ENCODE results near the gene FARS2. TPM values are rescaled to one million over a fixed set of nuclear protein-coding genes. Genes with fewer than 3 reads are reported as not detected.

FARS2 gene
- total RNA-seq, 1 donor from 2014 or later, result 11.8 TPM

DNA sequence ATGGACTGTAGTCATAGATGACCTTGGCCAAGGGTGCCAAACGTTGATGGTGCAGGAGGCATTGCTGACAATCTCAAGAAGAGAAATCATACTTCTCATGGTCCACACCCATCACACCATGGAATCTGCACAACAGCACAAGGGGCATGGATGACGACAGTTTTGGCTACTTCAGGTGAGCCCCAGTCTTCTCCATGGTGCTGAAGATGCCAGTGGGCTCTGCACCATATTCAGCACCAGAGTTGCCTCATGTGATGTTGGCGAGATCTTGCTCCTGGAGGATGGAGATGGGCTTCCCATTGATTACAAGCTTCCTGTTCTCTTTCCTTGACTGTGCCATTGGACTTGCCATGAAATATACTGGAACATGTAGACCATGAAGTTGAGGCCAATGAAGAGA lies 556.6 kb downstream of the FARS2 start:
- H3K36me3 Mint-ChIP-seq (ENCODE audit: low read depth), result no peaks in the 10 kb centered on the region
- H3K4me1 Mint-ChIP-seq (ENCODE audit: low read depth), result no peaks in the 10 kb centered on the region
- no peaks in the 10 kb centered on the region for H3K27me3 Mint-ChIP-seq (ENCODE audit: low read depth)
- no peak overlapping the region for H3K4me3 Mint-ChIP-seq (ENCODE audit: unreplicated experiment)
- TF ChIP-seq CTCF (IDR thresholded peaks at IDR 0.05), result no peak
- H3K27ac Mint-ChIP-seq (ENCODE audit: unreplicated experiment), result no peak overlapping the region
- H3K9me3 Mint-ChIP-seq (ENCODE audit: low read depth), result peaks cover 18% of the 10 kb centered on the region
- DNase-seq (ENCODE audit: low spot score), result no peak

DNA sequence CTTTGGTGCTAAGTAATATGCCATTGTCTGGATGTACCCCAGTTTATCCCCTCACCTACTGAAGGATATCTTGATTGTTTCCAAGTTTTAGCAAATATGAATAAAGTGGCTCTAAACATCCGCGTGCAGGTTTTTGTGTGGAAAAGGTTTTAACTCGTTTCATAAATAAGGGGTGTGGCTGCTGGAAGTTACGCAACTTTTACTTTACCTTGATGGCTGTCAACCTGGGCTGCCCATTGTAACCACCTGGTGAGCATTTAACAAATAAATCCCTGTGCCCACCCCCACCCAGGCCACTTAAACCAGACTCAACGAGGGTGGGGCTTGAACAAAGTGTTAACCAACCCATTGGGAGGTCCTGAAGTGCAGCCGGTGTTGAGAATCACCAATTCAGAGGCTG lies 557.6 kb downstream of the FARS2 start:
- TF ChIP-seq CTCF (IDR thresholded peaks at IDR 0.05), result no peak
- H3K4me1 Mint-ChIP-seq (ENCODE audit: low read depth), result no peaks in the 10 kb centered on the region
- no peak overlapping the region for H3K4me3 Mint-ChIP-seq (ENCODE audit: unreplicated experiment)
- H3K36me3 Mint-ChIP-seq (ENCODE audit: low read depth), result no peaks in the 10 kb centered on the region
- no peaks in the 10 kb centered on the region for H3K27me3 Mint-ChIP-seq (ENCODE audit: low read depth)
- DNase-seq (ENCODE audit: low spot score), result no peak
- peaks cover 8% of the 10 kb centered on the region for H3K9me3 Mint-ChIP-seq (ENCODE audit: low read depth)
- H3K27ac Mint-ChIP-seq (ENCODE audit: unreplicated experiment), result no peak overlapping the region

Other genes with a start within 250 kb of the FARS2 start
- 0.56 to 2.6 TPM (median 2.2 TPM) in 3 replicates for gene PPP1R3G, start 176.2 kb upstream of the FARS2 start, total RNA-seq
- 18.0 to 23.9 TPM (median 23.3 TPM) in 3 replicates for gene LYRM4, start 563 bp upstream of the FARS2 start, total RNA-seq

Data from chondrocyte (in vitro differentiated cells).